Measurements from ENCODE around the gene MED9. TPM values are rescaled to one million over a fixed set of nuclear protein-coding genes. Genes with fewer than 3 reads are reported as not detected.
A peak's percentile ranks its signal among the peaks of the same experiment; 100 is the strongest.

Gene MED9
- total RNA-seq, 1 donor from 2014 or later: 12.2 TPM

GRCh38 chr17:17505151-17505550 is 28.4 kb downstream of the MED9 start:
- no peak for DNase-seq

GRCh38 chr17:17505610-17506171 is 28.9 kb downstream of the MED9 start:
- DNase-seq: no peak

GRCh38 chr17:17506181-17506741 is 29.5 kb downstream of the MED9 start:
- no peak for DNase-seq

- no peak for DNase-seq
These were observed 30.2 kb downstream of the MED9 start for GRCh38 chr17:17506893-17507464.

GRCh38 chr17:17507465-17508011 is 30.7 kb downstream of the MED9 start:
- no peak for DNase-seq

GRCh38 chr17:17508019-17508535 is 31.3 kb downstream of the MED9 start:
- DNase-seq: no peak

- no peak for DNase-seq
These were observed 32.1 kb downstream of the MED9 start for GRCh38 chr17:17508646-17509591.

GRCh38 chr17:17509601-17510425 is 33.0 kb downstream of the MED9 start:
- DNase-seq: no peak

- DNase-seq: no peak
These were observed 33.9 kb downstream of the MED9 start for GRCh38 chr17:17510456-17511292.

- DNase-seq: no peak
These were observed 34.5 kb downstream of the MED9 start for GRCh38 chr17:17511293-17511741.

- DNase-seq: no peak
These were observed 35.4 kb downstream of the MED9 start for GRCh38 chr17:17511881-17512858.

GRCh38 chr17:17512866-17513265 is 36.1 kb downstream of the MED9 start:
- DNase-seq: no peak

GRCh38 chr17:17513626-17514025 is 36.8 kb downstream of the MED9 start:
- no peak for DNase-seq

- no peak for DNase-seq
These were observed 37.7 kb downstream of the MED9 start for GRCh38 chr17:17514361-17514992.

GRCh38 chr17:17514993-17515933 is 38.5 kb downstream of the MED9 start:
- DNase-seq: no peak

GRCh38 chr17:17515934-17516930 is 39.4 kb downstream of the MED9 start:
- peak; percentile 35 for DNase-seq
